ENCODE results near the gene C2CD3.

Gene C2CD3

GRCh38 chr11:74015919-74016684 lies 154.7 kb downstream of the C2CD3 start:
- no peak for DNase-seq

DNA sequence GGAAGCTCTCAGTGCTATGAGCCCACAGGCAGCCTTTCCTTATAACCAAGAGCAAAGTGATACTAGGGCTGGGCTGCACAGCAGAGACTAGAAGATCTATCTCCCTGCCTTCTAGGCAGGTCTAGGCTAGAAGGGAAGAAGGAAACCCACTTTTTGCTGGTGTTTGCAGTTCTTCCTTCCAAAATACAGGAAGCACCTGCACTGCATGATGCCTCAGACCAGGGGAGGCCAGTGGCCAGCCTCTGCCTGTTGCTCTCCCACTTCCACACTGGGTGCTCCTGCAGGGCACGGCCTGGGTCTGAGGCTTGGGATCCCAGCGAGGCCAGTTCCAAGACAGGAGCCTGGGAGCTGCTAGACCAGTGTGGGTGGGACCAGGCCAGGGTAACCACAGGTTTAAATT lies 155.9 kb downstream of the C2CD3 start:
- DNase-seq: no peak

- no peak for DNase-seq
Measured at GRCh38 chr11:74013141-74013540, 157.7 kb downstream of the C2CD3 start.

DNA sequence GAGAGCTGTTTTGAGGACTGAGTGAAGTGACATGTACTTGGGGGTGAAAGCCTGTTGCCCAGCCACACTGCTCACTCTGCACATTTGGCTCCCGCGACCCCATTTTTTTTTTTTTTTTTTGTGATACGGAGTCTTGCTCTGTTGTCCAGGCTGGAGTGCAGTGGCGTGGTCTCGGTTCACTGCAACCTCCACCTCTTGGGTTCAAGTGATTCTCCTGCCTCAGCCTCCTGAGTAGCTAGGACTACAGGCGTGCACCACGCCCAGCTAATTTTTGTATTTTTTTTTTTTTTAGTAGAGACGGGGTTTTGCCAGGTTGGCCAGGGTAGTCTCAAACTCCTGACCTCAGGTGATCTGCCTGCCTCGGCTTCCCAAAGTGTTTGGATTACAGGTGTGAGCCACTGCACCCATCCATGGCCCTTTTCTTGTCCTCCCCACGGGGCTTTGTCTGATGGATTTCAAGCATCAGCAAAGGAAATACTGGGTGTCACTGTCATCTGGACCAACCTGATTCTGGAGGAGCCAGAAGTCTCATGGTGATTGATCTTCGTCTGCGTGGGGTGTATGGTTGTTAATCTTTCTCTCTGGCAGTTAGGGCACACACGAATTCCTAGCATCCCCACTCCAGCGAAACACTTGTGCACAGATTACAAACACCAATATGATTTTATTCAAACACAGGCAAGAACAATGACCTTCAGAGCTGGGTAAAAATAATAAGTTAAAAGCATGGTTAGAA lies 158.6 kb downstream of the C2CD3 start:
- no peak for DNase-seq

GRCh38 chr11:74011360-74012073 lies 159.3 kb downstream of the C2CD3 start:
- DNase-seq: peak; percentile 27

GRCh38 chr11:74010306-74011300 lies 160.2 kb downstream of the C2CD3 start:
- no peak for DNase-seq

DNA sequence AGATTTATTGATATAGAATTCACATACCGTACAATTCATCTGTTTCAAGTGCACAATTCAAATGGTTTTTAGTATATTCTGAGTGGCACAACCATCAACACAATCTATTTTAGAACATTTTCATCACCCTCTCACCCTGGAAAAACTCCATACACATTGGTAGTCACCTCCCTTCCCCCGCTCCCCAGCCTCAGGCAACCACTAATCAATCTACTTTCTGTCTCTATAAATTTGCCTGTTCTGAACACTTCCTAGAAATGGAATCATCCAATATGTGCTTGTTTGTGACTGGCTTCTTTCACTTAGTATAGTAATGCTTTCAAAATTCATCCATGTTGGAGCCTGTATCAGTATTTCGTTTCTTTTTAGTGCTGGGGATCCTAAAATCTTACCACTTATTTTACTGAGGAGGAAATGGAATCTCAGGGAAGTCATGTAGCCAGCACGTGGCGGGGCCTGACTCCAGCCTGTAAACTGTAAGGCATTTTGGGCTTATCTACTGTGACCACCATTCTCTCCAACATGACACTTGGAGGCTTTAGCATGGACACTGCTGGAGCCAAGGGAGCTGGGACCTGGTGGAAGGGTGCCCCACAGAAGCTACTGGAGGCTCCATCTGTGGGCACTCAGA lies 161.0 kb downstream of the C2CD3 start:
- DNase-seq: no peak

GRCh38 chr11:74009230-74009547 lies 161.6 kb downstream of the C2CD3 start:
- no peak for DNase-seq

DNA sequence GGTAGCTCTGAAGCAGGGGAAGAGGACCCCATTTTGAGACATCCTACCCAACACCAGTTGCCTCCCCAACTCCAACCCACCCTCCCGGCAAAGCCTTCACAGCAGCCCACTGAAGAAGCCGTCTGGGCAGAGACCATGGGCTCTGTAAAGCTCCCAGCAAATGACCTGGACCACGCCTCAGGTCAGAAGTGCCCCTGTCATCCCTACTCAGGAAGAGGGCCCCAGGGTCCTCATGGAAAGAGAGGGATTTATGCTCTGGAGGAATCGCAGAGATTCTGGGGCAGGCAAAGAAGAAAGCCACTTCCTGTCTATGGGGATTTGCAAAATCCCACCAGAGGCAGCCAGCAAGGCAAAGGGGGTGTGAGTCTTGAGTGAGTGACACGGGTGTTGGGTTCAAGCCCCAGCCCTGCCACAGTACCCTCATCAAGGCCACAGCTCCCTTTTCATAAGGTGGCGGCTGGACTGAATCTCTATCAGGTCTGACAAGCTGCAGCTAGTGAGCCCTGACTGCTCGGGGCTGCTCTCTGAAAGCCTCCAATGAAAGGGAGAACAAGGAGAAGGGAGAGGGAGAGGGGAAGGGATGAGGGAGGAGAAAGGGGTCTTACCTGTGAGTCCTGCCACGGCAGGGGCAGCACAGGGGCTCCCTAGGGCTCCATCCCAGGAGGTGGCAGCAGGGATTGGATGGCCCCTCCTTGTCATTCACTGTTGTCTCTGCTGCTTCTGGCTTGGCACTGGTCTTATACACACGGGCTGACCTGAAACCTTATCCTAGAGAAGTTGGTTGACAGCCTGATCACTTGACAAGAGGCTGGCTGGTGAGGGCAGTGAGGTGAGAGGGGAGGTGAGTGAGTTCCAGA lies 162.2 kb downstream of the C2CD3 start, which contains the start of gene UCP3:
Gene UCP3, minus strand, starts transcription at position 713 of the 857 bp plus-strand sequence. CDS start 2,043 bp downstream, outside the sequence.
- DNase-seq: no peak

DNA sequence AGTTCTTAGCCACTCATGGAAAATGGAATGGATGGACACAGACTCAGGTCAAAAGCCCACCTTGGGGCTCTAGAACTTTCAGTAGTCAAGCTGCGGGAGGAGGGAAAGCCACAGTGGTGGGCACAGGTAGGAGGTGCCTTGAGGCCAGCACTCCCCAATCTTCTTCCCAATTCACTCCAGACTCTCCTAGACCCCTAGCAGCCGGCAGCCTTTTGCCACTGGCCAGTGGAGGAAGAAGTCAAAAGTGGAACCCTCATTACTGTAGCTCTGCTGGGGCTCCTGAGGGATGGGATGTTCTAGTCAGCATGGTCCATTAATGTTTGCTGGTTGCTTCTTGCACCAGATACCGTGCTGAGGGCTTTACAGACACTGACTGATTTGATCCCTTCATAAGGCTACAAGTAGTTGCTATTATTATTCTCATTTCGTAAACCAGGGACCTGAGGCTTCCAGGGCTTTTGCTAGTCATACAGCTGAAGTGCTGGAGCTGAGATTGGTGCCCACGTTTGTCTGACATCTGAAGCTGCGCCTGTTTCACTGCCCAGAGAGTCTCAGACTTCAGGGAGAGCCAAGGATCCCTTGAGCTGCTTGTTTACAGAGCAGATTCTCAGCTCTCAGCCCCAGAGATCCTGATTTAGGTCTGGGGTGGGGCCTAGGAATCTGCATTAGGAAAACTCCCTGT lies 163.0 kb downstream of the C2CD3 start:
- no peak for DNase-seq

DNA sequence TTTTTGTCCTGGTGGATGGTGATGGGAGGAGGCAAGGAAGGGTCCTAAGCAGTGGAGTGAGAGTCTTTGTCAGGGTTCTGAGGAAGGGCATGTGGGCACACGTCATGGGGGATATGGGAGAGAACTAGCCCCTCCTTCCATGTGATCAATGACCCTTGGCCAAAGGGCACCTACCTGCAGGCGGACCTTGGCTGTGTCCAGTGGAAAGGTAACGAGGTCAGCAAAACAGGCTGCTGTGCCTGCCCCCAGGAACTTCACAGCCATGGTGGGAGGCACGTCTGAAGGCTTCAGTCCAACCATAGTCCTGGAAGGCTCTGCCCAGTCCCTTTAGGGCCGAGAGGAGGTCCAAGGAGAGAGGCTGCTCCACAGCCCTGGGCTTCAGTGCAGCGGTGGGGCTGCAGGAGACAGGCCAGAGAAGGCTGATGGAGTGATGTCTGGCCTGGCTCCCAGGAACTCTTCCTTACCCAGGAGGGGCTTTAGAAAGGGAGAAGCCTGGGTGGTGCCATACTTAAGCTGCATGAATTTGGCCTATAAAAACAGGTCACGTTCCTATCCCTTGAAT lies 164.0 kb downstream of the C2CD3 start:
- no peak for DNase-seq

GRCh38 chr11:74005721-74006517 lies 164.9 kb downstream of the C2CD3 start:
- no peak for DNase-seq

DNA sequence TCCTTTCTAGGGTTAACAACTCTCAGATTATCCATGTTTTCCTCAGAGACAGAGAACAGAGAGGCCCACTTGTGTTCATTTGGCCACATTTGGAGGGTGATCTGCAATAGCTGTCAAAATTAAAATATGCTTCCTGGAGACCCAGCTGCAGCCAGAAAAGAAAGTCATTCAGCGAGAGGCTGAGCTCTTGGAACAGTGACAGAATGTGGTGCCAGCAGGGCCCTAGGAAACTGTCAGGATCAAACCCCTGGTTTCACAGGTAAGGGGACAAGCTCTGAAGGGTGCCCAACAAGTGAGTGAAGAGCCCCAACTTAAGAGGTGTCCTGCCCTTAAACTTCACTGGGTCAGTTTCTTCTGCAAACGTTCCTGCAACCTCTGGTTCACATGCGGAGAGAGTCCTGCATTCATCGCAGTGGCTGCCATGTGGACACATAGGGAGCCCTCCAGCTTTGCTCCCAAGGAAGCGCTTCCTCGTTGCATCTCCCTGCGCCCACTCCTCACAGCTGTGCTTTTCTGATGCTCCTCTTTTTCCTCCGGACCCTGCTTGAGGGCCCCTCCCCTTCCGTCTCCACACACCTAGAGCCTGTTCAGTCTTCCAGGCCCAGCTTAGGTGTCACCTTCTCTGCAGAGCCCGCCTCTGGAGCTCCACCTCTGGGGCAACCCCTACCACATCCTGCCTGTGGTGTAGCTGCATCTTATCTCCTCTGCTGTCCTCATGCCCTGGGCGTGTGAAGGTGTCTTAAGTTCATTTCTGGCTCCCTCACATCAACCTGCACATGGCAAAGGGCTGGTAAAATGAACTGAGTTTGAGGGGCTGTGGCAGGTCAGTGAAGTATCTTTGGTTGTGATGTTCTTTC lies 165.8 kb downstream of the C2CD3 start:
- DNase-seq: peak; percentile 81

GRCh38 chr11:74004046-74004695 lies 166.6 kb downstream of the C2CD3 start:
- DNase-seq: no peak

GRCh38 chr11:74002832-74003231 lies 168.0 kb downstream of the C2CD3 start:
- DNase-seq: no peak

GRCh38 chr11:74001822-74002286 lies 168.9 kb downstream of the C2CD3 start:
- no peak for DNase-seq

All from T-helper 9 cell (primary cell).